ENCODE data around the gene OR1L1.

OR1L1 gene

GRCh38 chr9:122661416-122661815 is at the start of gene OR1L1:
Gene OR1L1 (plus strand): TSS chr9:122661716. CDS start chr9:122661716, 0 bp downstream.
- DNase-seq: no peak

GRCh38 chr9:122614362-122614761 is 47.2 kb upstream of the OR1L1 start, which contains the start of gene OR1Q1:
Gene OR1Q1 (plus strand): TSS chr9:122614738. CDS start chr9:122614738, 0 bp downstream.
- no peak for DNase-seq

- DNase-seq: no peak
These were observed 41.5 kb upstream of the OR1L1 start for GRCh38 chr9:122619996-122620395.

- no peak for DNase-seq
These were observed 19.3 kb upstream of the OR1L1 start for GRCh38 chr9:122642226-122642625.

- no peak for DNase-seq
These were observed 5.1 kb upstream of the OR1L1 start for GRCh38 chr9:122656378-122656777.

- no peak for DNase-seq
These were observed 4.0 kb upstream of the OR1L1 start, which contains the start of gene OR1B1 for GRCh38 chr9:122657527-122657926. Gene OR1B1 (minus strand): TSS chr9:122657627.

GRCh38 chr9:122672481-122672880 is 11.0 kb downstream of the OR1L1 start:
- DNase-seq: no peak

GRCh38 chr9:122684851-122685250 is 23.3 kb downstream of the OR1L1 start:
- DNase-seq: no peak

- DNase-seq: no peak
These were observed 34.2 kb downstream of the OR1L1 start for GRCh38 chr9:122695696-122696095.
